HL-60/S4 (cell line): ENCODE measurements around the gene DTNB.

Experiments used
- in situ Hi-C: fragments of 300-500 bp; cut with MboI; formaldehyde crosslinking; loops from 2 replicates; pipeline ENCODE4 v1.14.3; 2022; ENCODE audit warnings: low sequenced_read_pairs

The DTNB gene

GRCh38 chr2:25374827-25375226, 298.6 kb downstream of the DTNB start:
- in situ Hi-C loops: no loop called here

- in situ Hi-C loops: no loop called here
Observed at GRCh38 chr2:25374411-25374810, 299.0 kb downstream of the DTNB start.

GRCh38 chr2:25373269-25373981, 300.0 kb downstream of the DTNB start:
- in situ Hi-C loops: no loop called here

- in situ Hi-C loops: no loop called here
Observed at GRCh38 chr2:25372405-25373268, 300.7 kb downstream of the DTNB start.

GRCh38 chr2:25371253-25372241, 301.8 kb downstream of the DTNB start:
- in situ Hi-C loops: no loop called here

- in situ Hi-C loops: no loop called here
Observed at GRCh38 chr2:25369876-25370275, 303.5 kb downstream of the DTNB start.

- in situ Hi-C loops: no loop called here
Observed at GRCh38 chr2:25369439-25369838, 303.9 kb downstream of the DTNB start.

- in situ Hi-C loops: no loop called here
Observed at GRCh38 chr2:25368660-25369059, 304.7 kb downstream of the DTNB start.

- in situ Hi-C loops: no loop called here
Observed at GRCh38 chr2:25367296-25367695, 306.1 kb downstream of the DTNB start.

GRCh38 chr2:25366629-25367028, 306.7 kb downstream of the DTNB start:
- in situ Hi-C loops: no loop called here

- in situ Hi-C loops: no loop called here
Observed at GRCh38 chr2:25365241-25365640, 308.1 kb downstream of the DTNB start.

GRCh38 chr2:25363733-25364132, 309.6 kb downstream of the DTNB start:
- in situ Hi-C loops: no loop called here

- in situ Hi-C loops: no loop called here
Observed at GRCh38 chr2:25362434-25363145, 310.8 kb downstream of the DTNB start.

- in situ Hi-C loops: no loop called here
Observed at GRCh38 chr2:25362049-25362433, 311.3 kb downstream of the DTNB start.

- in situ Hi-C loops: no loop called here
Observed at GRCh38 chr2:25361261-25362048, 311.9 kb downstream of the DTNB start.

- in situ Hi-C loops: no loop called here
Observed at GRCh38 chr2:25358836-25359235, 314.5 kb downstream of the DTNB start.

- in situ Hi-C loops: no loop called here
Observed at GRCh38 chr2:25358249-25358815, 315.0 kb downstream of the DTNB start.

- in situ Hi-C loops: no loop called here
Observed at GRCh38 chr2:25356088-25356487, 317.3 kb downstream of the DTNB start.

GRCh38 chr2:25355270-25355669, 318.1 kb downstream of the DTNB start:
- in situ Hi-C loops: no loop called here
